GM21723 (cell line): Measurements from ENCODE around the gene ALDH7A1.
"Not testable (repeated sequence)": the region's sequence is repeated elsewhere in the genome, so short reads cannot be mapped to it uniquely, and the experiment has no call there.

Experiments
- ATAC-seq: cut with Tn5 transposase; IDR thresholded peaks from one replicate; pipeline ENCODE4 v1.9.1; 2021; ENCODE audit warnings: mild to moderate bottlenecking, moderate library complexity; ENCODE audit not compliant: unreplicated experiment

ALDH7A1 gene

GRCh38 chr5:126595486-126596083 lies 566 bp upstream of the ALDH7A1 start:
- peak; percentile 19 for ATAC-seq

GRCh38 chr5:126591549-126591948 lies 3.5 kb downstream of the ALDH7A1 start:
- no peak for ATAC-seq

- no peak for ATAC-seq
Measured at GRCh38 chr5:126589536-126590297, 5.3 kb downstream of the ALDH7A1 start.

- ATAC-seq: no peak
Measured at GRCh38 chr5:126587551-126588390, 7.2 kb downstream of the ALDH7A1 start.

- ATAC-seq: no peak
Measured at GRCh38 chr5:126583761-126584160, 11.3 kb downstream of the ALDH7A1 start.

GRCh38 chr5:126579716-126580115 lies 15.3 kb downstream of the ALDH7A1 start:
- no peak for ATAC-seq

GRCh38 chr5:126577415-126577814 lies 17.6 kb downstream of the ALDH7A1 start:
- no peak for ATAC-seq

GRCh38 chr5:126576974-126577373 lies 18.0 kb downstream of the ALDH7A1 start:
- ATAC-seq: no peak

GRCh38 chr5:126575644-126576043 lies 19.4 kb downstream of the ALDH7A1 start:
- no peak for ATAC-seq

- ATAC-seq: no peak
Measured at GRCh38 chr5:126568206-126568755, 26.7 kb downstream of the ALDH7A1 start.

GRCh38 chr5:126562823-126563222 lies 32.2 kb downstream of the ALDH7A1 start:
- peak; percentile 93 for ATAC-seq

- no peak for ATAC-seq
Measured at GRCh38 chr5:126561908-126562307, 33.1 kb downstream of the ALDH7A1 start.

- ATAC-seq: not testable (repeated sequence)
Measured at GRCh38 chr5:126555101-126555500, 39.9 kb downstream of the ALDH7A1 start.

GRCh38 chr5:126552614-126553013 lies 42.4 kb downstream of the ALDH7A1 start:
- no peak for ATAC-seq

GRCh38 chr5:126544087-126544740 lies 50.8 kb downstream of the ALDH7A1 start:
- peak; percentile 74 for ATAC-seq

GRCh38 chr5:126543660-126544059 lies 51.4 kb downstream of the ALDH7A1 start:
- ATAC-seq: no peak

GRCh38 chr5:126543009-126543408 lies 52.0 kb downstream of the ALDH7A1 start:
- no peak for ATAC-seq

GRCh38 chr5:126542441-126542840 lies 52.6 kb downstream of the ALDH7A1 start:
- peak; percentile 44 for ATAC-seq

- ATAC-seq: no peak
Measured at GRCh38 chr5:126540631-126541030, 54.4 kb downstream of the ALDH7A1 start.

GRCh38 chr5:126538579-126538978 lies 56.4 kb downstream of the ALDH7A1 start:
- ATAC-seq: no peak

- ATAC-seq: no peak
Measured at GRCh38 chr5:126536874-126537273, 58.1 kb downstream of the ALDH7A1 start.
